ENCODE data around the gene TECTB.

- TF ChIP-seq POLR2AphosphoS5 (IDR thresholded peaks at IDR 0.05; ENCODE audit: borderline replicate concordance, low read depth, low read length) (no peak), EZH2 (IDR thresholded peaks at IDR 0.05) (no peak)
Measured at GRCh38 chr10:112344261-112344660, 61.1 kb downstream of the TECTB start.
